GM19463 (cell line): ENCODE data around the gene PDK3.
A peak's percentile ranks its signal among the peaks of the same experiment; 100 is the strongest.

Experiments
- ATAC-seq: cut with Tn5 transposase; IDR thresholded peaks from one replicate; pipeline ENCODE4 v1.9.1; 2021; ENCODE audit warnings: mild to moderate bottlenecking, moderate library complexity; ENCODE audit not compliant: unreplicated experiment

The PDK3 gene

DNA sequence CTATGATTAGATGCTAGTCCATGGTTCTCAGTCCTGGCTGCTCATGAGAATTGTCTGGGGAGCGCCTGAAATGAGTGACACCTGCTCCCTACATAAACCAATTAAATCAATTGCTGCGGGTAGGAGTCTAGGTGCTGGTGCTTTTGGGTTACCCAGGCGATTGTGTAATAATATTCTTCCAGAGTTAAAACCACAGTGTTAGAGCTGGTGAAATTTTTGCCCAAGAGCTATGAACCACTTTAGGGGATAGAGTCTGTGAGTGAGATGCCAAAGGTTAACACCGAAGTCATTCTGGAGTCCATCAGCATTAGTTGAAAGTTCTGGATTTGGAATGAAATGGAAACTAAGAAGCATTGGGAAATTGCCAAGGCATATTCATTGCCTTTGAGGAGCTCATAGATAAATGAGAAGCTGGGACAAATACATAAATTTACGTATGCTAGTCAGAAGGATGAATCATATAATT lies 15.3 kb downstream of the PDK3 start:
- ATAC-seq: peak; percentile 32

DNA sequence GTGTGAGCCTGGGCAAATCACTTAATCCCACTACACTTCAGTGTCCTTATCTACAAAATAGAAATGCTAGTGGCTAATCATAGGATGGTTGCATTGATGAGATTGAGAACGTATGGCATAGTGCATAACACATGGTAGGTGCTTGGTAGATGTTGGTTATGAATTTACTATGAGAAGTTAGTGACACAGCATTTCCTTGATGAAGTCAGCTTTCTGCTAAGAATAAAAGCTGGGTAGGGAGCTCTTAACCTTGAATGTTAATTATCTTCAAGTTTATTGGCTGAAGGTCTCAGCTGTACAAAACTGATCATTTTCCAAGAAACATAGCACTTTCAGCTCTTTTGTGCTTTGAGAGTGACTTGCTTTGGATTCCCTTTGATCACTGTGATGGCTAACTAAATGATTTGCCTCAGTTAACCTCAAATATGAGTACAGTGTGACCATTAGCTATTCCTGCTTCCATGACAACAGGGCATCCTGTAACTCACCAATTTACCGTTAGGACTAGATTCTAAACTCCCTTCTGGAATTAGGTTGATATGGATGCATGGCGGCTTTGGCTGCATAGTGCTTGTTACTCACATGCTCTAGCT lies 17.8 kb downstream of the PDK3 start:
- ATAC-seq: no peak

DNA sequence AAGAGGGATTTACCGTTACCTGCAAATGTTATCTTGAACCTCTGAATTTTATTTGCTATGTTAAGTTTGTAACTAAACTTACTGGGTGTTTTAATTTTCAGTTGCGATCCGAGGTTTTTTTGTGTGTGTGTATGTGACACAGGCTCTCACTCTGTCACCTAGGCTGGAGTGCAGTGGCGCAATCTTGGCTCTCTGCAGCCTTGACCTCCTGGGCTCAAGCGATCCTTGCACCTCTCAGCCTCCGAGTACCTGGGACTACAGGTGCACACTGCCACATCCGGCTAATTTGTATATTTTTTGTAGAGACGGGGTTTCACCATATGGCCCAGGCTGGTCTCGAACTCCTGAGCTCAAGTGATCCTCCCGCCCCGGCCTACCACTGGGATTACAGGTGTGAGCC lies 18.5 kb downstream of the PDK3 start:
- no peak for ATAC-seq

DNA sequence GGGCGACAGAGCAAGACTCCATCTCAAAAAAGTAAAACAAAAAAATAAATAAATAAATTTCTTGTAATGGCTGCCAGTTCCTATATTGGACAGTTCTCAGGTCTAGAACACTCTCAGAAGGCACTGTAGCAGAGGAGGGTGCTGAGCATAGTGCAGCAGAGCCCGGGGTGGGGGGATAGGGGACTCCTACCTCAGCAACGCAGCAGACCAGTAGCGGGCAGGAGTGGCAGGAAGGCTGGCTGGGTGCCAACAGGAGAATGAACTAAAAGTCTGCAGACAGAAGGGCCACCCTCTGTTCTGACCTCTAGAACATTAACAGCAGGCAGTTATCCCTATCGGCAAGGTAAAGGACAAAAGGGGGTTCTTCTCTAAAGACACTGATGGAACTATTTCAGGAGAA lies 20.2 kb downstream of the PDK3 start:
- no peak for ATAC-seq

DNA sequence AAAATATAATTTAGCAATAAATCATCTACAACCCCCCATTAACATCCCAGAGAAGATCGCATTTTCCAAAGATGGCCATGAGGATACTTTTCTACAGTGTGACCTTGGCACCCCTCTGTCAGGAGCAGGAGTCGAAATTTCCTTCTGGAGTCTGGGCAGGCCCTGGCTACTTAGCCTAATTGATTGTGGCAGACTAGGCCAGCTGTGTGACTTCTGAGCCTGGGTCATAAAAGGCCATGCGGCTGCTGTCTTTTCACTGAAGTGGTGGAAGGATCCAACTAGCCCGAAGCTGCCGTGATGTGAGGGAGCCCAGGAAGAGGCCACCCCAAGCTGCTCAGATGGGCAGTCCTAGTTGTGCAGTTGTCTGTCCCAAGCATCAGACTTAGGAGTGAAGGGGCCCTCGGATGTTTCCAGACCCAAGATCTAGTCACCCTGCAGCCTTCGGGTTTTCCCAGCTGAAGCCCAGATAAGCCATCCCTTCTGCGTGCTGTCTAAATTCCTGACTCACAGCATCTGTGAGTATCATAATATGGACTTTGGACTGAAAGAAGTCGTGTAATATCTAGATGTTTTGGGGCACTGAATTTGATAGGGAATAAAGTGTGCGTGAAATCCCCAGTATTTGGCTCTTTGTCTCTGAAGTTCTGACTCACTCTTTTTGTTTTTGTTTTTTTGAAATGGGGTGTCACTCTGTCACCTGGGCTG lies 21.0 kb downstream of the PDK3 start:
- no peak for ATAC-seq

DNA sequence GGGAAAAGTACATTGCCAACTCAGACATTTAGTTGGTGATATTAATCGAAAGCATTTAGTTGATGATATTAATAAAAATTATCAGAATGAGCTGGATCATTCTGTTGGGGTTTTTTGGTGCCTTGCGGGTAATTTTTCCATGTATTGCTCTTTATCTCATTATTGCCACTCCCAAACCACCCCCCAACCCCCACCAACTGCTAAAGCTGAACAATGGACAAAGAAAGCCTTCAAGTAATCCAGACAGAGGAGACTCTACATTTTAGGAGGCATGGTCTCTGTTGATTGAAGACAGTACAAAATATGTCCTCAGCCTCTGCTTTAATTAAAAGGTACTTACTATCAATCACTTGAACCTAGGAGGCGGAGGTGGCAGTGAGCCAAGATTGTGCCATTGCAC lies 22.5 kb downstream of the PDK3 start:
- no peak for ATAC-seq

DNA sequence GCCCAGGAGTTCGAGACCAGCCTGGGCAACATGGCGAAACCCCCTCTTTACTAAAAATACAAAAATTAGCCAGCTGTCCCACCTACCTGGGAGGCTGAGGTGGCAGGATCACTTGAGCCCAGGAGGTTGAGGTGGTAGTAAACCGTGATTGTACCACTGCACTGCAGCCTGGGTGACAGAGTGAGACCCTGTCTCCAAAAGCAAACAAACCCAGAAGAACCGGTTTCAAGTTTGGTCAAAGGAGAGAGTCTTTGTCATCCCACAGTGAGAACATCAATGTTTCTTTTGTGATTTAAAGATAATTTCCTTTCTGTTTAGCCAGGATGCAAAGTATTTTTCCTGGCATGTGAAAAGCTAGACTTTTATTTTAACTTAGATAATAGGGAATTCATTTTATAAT lies 26.7 kb downstream of the PDK3 start:
- no peak for ATAC-seq

DNA sequence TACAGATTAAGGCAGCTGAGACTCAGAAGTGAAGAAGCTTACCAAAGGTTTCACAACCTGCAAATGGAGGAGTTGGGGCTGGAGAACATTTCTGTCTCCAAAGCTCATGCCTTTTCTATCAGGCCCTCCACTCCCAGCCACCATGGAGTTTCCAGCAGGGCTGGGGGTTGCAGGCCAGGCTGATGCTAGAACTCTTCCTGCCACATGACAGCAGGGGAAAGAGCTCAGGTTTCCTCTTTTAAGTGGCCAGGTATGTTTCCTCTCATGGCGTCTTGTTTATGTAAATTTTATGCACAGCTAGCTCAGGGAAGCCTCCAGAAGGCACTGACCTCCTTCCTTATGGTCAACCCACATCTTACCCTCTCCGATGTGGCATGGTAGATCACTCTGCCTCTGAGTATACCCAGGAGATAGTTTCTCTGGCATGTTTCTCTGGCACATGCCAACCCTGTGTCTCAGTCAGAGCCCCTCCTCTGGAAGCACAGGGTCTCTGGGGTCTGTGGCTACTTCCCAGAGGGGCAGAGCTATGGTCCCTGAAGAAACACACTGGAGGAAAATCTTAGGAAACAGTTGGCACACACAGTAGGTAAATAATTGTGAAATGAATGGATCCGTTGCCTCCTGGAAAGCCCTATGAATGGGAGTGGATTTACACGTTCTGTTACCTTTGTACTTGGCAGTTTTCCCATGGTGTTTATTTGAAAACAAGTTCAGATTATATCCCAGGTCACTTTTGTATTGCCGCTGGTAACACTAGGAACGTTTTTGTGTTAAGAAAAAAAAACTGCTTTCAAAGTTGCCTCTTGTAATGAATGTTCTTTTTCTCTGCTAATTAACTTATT lies 28.9 kb downstream of the PDK3 start:
- ATAC-seq: no peak

DNA sequence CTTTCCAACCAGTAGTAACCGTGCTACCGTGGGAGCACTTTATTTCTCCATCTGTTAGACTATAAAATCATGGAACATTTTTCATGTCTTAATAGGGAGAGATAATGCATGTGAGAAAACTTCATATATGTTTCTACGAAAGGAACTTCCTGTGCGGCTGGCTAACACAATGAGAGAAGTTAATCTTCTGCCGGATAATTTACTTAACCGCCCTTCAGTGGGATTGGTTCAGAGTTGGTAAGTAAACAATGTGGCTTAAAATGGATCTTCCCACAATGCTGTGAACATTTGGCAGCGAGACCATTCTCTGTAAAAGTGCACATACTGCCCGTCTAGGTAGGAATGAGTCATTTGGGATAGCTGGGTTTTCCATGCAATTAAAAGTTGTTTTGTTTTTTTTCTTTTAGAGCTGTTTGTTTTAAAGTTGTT lies 29.6 kb downstream of the PDK3 start:
- ATAC-seq: peak; percentile 40

DNA sequence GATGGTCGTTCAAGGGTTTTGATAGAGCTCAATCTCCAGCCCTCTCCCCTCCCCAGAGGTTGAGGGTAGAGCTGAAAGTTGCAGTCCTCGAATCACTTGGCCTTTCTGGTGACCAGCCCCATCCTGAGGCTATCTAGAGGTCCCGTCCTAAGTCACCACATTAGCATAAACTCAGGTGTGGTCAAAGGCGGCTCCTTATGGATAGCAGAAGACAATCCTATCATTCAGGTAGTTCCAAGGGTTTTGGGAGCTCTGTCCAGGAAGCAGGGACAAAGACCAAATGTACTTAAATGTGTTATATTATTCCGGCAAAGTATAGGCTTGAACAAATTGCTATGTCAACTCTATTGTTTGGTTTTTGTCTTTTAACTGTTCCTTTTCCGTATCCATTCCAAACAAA lies 30.6 kb downstream of the PDK3 start:
- ATAC-seq: no peak

DNA sequence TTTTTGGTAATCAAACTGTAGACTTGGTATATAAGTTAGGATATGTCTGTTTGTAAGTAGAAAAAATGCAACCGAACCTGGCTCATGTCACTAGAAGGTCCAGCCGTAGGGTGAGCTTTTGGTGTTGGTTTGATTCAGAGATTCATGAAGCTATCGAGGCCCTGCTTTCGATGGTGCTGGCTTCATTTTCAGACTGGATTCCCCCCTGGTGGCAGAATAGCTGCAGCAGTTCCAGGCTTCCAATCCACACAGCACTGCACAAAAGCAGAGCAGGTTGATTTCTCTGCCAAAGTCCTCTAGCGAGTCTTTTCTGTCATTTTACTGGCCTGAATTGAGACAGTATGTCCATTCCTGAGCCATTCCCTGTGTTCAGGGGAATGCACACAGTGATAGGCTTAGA lies 33.1 kb downstream of the PDK3 start:
- ATAC-seq: no peak

DNA sequence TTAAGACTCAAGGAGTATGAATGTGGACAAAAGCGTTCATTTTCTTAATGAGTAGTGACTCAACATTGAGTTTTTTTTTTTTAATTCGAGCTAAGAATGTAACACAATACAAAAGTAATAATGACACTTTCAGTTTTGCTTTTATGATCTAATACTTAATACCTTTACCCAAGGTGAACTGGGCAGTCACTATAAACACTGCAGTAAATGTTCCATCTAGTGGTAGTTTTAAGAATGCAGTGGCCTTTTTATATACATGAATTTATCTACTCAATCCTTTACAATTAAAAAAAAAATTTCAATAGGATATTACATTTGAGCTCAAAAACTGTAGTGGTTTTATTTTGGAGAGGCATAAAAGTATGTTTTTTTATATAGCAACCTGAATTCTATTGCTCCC lies 33.9 kb downstream of the PDK3 start:
- ATAC-seq: peak; percentile 58

DNA sequence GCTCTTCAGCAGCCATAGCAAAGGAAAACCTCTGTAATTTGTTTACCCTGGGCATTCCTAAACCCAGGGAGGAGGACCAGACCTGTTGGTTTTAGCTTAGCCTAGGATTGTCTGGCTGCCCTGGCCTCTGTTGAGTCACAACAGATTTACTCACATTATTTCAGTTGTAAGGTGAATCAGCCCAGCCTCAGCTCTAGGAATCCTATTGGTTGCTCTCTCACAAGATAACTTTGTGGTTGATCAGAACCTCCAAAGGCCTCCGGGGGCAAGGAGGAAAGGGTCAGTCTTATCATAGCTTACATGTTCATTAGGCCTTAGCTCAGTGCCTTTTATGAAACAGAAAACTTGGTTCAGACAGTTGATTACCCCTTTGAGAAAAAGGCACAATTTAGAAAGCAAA lies 41.0 kb downstream of the PDK3 start:
- peak; percentile 87 for ATAC-seq

DNA sequence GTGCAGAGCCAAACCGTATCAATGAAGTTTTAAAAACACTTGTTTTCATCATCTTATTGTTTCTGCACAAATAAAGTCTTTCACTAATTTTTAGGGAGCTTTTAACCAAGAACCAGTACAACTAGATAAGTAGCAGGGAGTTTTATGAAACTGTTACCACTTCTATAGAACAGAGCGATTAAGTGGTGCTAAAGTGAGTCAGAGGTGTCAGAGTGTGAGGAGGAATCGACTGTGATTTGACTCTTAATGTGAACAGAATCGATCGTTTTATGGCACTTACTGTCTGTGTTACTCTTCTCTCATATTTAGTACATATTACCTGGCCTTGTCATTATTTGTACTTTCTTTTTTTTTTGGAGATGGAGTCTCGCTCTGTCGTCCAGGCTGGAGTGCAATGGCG lies 43.3 kb downstream of the PDK3 start:
- ATAC-seq: no peak

DNA sequence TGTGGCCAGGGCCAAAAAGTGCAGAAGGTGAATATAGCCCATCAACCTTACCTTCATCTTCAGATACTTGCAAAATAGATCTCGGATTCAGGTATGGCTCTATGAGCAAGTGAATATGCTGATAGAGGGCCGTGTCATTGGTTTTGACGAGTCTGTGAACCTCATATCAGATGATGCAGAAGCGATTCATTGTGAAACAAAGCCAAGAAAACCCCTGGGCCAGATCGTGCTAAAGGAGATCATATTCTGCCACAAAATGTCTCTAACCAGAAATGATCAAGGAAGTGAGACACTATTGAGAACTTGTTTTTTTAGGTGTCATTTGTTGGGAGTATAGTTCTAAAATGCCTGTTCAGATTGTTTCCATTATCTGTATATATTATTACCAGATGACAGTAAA lies 48.3 kb downstream of the PDK3 start:
- ATAC-seq: peak; percentile 98

DNA sequence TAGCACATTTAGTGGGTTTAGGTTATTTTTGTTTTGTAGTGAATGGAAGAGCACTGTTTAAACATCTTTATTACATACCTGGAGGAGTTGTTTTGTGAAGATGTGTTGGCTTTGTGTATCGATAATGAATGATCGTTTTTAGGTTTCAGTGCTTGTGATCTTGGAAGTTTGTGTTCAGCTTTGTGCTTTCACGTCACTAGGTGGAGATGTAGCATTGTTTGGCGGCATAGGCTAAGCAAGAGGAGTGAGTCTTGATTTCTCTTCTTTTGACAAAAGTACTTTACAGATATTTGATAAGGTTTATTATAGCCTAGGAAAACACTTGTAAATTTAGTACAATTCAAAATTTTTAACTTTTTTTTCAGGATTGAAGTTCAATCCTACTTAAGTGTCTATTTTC lies 50.4 kb downstream of the PDK3 start:
- no peak for ATAC-seq

DNA sequence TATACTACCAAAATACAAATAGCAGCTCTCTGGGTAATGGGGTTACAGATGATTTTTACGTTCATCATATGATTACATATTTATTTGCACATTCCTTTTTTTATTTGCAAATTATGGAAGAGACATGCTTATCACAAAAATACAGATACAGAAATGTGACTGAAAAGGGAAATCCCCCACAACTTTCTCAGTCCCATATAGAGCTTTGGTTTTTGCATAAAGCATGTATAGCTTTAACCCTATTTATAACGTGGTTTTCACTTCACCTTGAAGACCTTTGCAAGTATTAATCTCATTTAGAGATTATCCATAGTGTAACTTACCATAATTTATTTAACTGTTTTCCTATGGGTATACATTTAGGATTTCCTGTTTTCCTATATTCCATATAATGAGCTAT lies 55.4 kb downstream of the PDK3 start:
- ATAC-seq: no peak

DNA sequence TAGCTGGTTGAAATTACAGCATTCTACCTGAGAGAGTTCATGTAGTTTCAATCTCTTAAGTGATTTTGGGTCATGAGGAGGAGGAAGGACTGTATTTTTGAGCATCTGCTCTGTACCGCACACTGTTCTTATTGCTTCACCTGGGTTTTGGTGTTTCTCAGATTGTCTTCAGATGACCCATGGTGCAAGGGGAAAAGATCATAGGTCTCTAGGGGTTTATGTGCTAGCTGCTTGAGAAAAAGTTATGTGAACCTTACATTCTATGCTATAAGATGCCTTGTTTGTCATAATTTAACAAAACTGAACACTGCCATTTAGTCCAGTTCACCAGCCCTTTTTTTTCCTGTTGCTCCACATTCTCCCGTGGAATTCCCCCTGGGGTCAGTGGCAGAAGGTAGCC lies 60.4 kb downstream of the PDK3 start:
- no peak for ATAC-seq

DNA sequence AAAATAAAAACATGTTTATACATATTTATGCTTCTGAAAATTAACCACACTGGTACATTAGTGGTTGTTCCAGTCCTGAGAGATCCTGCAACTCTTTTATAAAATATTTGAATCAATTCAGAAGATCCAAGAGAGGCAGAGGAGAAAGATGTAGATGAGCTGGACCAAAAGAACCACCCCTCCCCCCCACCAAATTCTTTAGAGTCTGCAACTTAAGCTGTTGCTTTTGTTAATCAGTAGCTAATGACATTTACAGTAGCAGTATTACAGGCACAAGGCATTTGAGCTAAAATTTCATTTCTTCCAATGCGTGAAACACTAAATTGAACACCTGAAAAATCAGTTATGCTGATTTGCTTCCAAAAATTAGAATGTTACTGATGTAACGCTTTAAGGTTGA lies 61.5 kb downstream of the PDK3 start:
- no peak for ATAC-seq

DNA sequence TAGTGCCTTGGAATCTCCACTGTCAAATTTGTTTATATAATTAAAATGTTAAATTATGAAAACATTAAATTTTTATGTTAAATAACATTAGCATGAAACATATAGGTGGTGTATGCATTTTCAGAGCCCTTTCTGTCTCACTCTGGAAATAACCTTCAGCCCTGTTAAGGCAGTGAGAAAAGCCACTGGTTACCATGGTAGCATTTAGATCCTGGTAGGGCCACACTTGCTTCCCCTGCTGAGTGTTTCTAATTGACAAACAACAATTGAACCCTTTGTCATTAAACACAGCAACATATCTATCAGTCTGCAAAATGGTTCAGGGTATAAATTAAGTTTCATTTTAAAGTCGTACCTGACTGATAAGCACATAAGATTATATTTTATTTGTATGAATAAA lies 63.5 kb downstream of the PDK3 start:
- no peak for ATAC-seq

DNA sequence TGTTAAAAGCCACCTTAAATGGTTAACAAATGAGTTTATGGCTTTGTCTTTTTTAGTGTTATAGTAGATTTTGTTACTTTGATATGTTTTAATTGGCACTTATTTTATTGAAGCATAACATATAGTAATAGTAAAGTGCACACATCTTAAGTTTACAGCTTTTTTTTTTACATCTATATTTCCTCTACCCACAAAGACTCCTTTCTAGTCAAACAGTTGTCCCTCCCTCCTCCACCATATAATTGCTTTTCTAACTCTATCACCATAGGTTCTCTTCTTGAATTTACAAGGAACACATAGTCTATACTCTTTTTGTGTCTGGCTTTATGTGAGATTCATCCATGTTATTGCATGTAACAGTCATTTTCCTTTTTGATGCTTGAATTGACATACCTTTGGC lies 71.5 kb downstream of the PDK3 start:
- no peak for ATAC-seq

DNA sequence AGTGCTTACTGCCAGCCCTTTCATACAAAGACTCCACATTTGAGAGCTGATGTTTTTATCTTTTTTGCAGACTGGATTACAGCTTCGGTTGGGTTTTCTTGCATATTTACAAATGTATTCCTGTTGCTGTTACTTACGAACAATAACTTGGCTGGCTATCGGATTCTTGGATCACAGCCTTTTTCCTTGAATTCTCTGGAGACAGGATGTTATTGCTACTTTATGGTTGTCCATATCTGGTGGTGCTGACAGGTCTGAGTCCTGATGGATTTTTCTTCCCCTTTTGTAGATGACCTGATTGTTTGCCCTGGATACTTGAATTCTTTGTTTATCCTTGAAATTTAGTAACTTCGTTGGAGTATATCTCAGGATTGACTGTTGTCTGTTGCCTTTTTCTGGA lies 77.7 kb downstream of the PDK3 start:
- no peak for ATAC-seq
